Measurements from ENCODE around the gene KCNK13.
"Not testable (repeated sequence)": the region's sequence is repeated elsewhere in the genome, so short reads cannot be mapped to it uniquely, and the experiment has no call there.

KCNK13 gene

DNA sequence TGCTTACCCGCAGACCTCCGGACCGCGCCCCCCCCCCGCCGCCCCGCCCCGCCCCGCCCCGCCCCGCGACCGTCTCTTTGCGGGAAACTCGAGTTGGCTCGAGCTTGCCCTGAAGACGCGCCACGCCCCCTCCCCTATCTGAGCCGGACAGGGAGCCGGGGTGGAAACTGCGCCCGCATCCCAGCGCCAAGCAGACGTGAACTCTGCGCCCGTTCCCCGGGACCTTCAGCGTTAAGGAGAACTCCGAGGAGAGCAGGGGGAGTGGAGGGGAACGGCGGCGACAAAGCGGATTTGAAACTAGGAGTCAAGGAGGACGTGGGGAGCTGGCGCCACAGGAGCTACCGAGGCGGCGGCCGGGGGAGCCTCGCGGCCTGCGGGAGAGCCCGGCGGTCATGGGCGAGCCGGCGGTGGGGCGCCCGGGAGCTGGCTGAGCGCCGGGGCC, at the start of gene KCNK13:
TSS of gene KCNK13 (plus strand) at position 310 of the 442 bp plus-strand sequence. CDS start 212 bp downstream, outside the sequence.
- DNase-seq (ENCODE audit: low read depth in 2 of 2), result no peak

DNA sequence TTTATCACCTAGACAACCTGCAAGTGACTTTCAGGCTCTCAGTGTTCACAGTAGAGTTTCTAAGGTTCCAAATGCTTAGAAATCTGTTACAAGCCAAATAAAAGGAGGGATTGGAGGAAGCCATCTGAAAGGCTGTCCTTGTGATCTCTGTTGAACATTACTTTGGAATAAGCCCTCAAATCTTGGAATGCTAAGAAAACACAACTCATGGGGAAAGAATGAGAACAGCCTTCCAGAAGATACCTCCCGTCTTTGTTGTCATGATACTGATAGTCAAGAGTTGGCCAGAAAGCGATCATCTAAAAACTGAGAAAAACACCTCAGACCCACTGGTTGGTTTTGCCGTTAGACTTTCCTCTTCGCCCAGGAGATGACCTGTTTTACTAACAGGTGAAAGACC, 44.4 kb upstream of the KCNK13 start:
- DNase-seq (ENCODE audit: low read depth in 2 of 2), result no peak

DNA sequence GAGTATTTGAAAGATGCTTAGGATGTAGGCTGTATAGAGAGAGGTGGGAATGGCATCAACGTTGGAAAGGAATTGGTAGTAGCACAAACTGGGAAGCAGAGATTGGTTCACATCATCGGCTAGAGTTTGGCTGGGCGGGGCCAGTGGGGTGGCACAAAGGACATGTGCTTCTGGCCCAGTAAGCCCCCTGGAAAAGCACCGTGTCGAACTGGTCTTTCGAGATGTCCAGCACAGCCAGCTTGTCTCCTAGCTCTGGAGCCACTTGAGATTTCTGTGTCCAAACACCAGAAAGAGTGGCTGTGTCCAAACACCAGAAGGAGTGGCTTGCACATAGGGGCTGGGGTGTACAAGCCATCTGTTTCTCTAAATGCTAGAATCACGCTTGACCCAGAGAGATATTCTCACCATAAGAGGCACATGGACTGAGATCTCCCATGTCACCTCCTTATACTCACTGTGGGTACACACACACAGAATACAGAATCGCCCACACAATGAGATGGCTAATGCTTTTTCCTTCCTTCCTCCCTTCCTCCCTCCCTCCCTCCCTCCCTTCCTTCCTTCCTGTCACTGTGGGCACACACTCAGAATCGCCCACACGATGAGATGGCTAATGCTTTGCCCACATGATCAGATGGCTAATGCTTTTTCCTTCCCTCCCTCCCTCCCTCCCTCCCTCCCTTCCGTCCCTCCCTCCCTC, 41.8 kb upstream of the KCNK13 start:
- DNase-seq (ENCODE audit: low read depth in 2 of 2), result no peak

- DNase-seq (ENCODE audit: low read depth in 2 of 2), result no peak
These were observed 38.5 kb upstream of the KCNK13 start for GRCh38 chr14:90023176-90023896.

DNA sequence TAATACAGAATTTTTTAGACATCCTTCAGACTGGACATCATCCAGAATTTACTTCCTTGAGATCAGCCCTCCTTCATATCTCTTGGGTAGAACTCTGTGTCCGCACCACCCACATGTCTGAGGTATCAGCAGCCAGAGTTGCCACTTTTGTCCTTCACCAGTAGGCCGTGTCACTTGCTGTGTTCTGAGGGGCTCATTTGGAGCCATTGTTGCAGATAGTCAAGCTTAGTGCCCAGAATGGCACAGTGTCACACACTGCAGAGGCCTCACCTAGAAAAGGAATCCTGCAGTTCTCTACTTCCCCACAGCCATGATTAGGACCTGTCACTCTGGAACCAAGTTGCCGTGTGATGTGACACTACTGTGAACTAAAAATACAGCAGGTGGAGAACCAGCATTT, 36.9 kb upstream of the KCNK13 start:
- no peak for DNase-seq (ENCODE audit: low read depth in 2 of 2)

- not testable (repeated sequence) for DNase-seq (ENCODE audit: low read depth in 2 of 2)
These were observed 35.2 kb upstream of the KCNK13 start for GRCh38 chr14:90026608-90027007.

DNA sequence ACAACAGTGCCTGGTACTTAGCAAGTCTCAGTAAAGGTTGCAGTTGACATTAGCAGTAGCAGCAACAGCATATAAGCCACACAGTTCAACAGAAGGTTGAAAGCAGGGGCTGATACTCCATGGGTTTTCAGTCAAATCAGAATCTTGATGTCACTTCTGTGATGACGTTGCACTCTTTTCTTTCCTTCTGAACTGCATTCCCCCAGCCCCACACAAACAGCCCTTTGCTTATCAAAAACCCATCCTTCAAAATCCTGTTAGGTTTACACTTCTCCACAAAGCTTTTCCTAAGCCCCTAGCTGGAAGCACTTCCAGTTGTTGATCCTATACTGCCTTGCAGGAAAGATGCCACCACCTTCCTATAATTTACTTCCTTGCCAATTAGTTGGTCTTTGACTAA, 34.0 kb upstream of the KCNK13 start:
- no peak for DNase-seq (ENCODE audit: low read depth in 2 of 2)

DNA sequence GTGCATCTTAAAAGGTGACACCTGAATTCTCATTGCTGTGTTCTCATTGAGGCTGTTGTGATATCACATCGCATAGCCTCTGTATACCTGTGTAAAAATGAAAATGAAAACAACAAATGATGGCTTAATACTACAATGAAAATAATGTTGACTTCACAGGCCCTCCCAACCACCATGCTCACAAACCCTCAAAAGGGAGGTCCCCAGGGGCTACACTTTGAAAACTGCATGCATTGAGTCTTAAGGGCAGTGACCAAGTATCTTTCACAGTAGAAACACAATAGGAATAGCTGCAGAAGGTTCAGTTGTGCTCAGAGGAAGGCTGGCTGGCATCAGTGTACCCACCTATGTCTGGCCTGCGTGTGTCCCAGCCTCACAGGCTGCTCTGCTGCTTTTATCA, 27.6 kb upstream of the KCNK13 start:
- DNase-seq (ENCODE audit: low read depth in 2 of 2), result no peak

GRCh38 chr14:90034835-90035525, 26.8 kb upstream of the KCNK13 start:
- no peak for DNase-seq (ENCODE audit: low read depth in 2 of 2)

- no peak for DNase-seq (ENCODE audit: low read depth in 2 of 2)
These were observed 22.4 kb upstream of the KCNK13 start for GRCh38 chr14:90039253-90040010.

- DNase-seq (ENCODE audit: low read depth in 2 of 2), result no peak
These were observed 21.4 kb upstream of the KCNK13 start for GRCh38 chr14:90040411-90040810.

- DNase-seq (ENCODE audit: low read depth in 2 of 2), result no peak
These were observed 19.1 kb upstream of the KCNK13 start for GRCh38 chr14:90042496-90043252.

DNA sequence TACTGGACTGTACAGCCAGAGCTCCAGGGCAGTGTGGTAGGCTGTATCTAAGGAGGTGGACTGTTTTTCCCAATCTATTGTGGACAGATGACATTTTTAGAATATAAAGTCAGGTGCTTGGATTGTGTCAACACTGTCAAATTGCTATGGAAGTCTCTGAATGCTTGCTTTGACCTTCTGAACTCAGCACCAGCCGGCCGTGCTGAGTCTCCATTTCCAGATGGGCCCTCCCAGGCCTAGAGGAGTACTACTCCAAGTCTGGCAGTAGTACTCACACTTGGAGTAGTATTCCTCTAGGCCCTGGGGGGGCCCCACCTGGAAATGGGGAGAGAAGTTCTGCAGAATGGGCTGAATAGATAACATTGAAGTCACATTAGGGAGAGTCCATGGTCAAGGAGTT, 16.2 kb upstream of the KCNK13 start:
- no peak for DNase-seq (ENCODE audit: low read depth in 2 of 2)

DNA sequence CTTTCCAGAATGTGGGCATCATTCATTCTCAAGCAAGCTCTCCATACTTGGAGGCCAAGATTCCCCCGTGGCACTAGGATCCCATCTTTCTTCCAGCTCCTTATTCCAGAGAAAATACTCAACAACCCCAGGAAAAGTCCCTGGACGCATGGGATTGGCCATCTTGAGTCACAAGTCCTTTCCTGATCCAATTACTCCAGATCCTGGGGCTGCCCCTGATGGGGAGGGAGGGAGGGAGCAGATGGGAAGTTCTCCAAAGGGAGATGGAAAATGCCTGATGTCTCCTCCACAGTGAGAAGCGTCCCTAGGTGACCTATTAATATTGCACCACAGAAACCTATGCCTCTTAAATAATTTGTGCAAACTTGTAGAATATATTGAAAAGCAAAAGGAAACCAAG, 12.4 kb upstream of the KCNK13 start:
- no peak for DNase-seq (ENCODE audit: low read depth in 2 of 2)

DNA sequence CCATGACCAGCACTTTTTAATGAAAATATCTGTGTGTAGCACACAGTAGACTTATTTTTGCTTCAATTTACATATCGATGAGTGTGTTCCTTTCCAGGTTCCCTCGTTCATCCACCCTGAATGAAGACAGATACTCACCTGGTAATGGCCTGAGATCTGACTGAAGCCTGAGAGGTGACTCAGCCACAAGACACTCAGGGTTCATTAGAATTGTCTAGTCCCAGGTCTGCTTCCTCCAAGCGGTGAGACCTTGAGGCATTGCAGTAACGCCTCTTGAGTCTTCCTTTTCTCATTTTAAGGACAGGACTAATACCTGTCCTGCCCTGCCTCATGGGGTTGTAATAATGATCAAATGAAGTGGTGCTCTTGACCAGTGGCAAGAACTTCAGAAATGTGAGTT, 11.5 kb upstream of the KCNK13 start:
- no peak for DNase-seq (ENCODE audit: low read depth in 2 of 2)

GRCh38 chr14:90053044-90053443, 8.8 kb upstream of the KCNK13 start:
- DNase-seq (ENCODE audit: low read depth in 2 of 2), result no peak

- no peak for DNase-seq (ENCODE audit: low read depth in 2 of 2)
These were observed 7.0 kb upstream of the KCNK13 start for GRCh38 chr14:90054803-90055202.

DNA sequence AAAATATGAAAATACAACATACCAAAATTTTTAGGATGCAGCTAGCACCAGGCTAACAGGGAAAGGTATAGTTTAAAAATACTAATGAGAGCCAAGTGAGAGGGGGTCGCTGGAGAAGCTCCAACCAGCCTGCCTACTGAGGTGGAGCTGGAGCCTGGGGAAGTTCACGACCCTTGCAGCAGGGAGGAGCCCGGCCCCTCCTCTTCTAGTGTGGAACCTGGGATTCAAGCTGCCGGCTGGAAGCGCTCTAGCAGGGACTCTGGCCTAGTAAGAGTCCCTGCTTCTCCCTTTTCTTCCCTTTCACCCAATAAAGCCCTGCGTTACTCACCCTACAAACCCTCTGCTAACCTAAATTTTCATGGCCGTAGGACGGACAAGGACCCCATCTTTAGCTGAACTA, 5.0 kb upstream of the KCNK13 start:
- DNase-seq (ENCODE audit: low read depth in 2 of 2), result no peak

DNA sequence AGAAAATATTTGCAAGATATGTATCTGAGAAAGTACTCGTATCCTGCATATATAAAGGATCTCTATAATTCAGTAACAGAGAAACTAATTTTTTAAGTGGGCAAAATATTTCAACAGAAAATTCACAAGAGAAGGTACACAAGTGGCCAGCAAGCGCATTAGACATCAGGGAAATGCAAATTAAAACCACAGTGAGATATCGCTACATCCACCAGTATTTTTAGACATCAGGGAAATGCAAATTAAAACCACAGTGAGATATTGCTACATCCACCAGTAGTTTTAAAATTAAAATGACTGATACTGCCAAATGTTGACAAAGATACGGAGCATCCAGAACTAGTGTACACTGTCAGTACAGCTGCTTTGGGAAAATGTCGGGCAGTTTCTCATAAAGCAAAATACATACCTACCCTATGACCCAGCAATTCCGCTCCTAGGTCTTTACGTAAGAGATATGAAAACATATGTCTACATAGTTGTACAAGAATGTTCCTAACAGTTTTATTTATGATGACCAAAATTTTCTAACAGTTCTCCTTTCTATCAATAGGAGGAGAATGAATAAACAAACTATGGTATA, 2.8 kb upstream of the KCNK13 start:
- no peak for DNase-seq (ENCODE audit: low read depth in 2 of 2)

- DNase-seq (ENCODE audit: low read depth in 2 of 2), result peak; percentile 5 to 13
These were observed 1.4 kb upstream of the KCNK13 start for GRCh38 chr14:90060312-90060964.
